ENCODE data around the gene GLI3.

GLI3 gene

GRCh38 chr7:42105554-42106358 lies 131.3 kb downstream of the GLI3 start:
- no peak for DNase-seq (ENCODE audit: low read depth)

- DNase-seq (ENCODE audit: low read depth) = no peak
Measured at GRCh38 chr7:42104694-42105093, 132.3 kb downstream of the GLI3 start.

- DNase-seq (ENCODE audit: low read depth) = no peak
Measured at GRCh38 chr7:42104231-42104630, 132.8 kb downstream of the GLI3 start.

- DNase-seq (ENCODE audit: low read depth) = no peak
Measured at GRCh38 chr7:42103456-42103855, 133.6 kb downstream of the GLI3 start.

GRCh38 chr7:42103020-42103419 lies 134.0 kb downstream of the GLI3 start:
- DNase-seq (ENCODE audit: low read depth) = no peak

- no peak for DNase-seq (ENCODE audit: low read depth)
Measured at GRCh38 chr7:42102301-42102700, 134.7 kb downstream of the GLI3 start.

- no peak for DNase-seq (ENCODE audit: low read depth)
Measured at GRCh38 chr7:42100156-42100508, 136.9 kb downstream of the GLI3 start.

GRCh38 chr7:42099470-42100155 lies 137.4 kb downstream of the GLI3 start:
- DNase-seq (ENCODE audit: low read depth) = no peak

GRCh38 chr7:42099066-42099465 lies 137.9 kb downstream of the GLI3 start:
- no peak for DNase-seq (ENCODE audit: low read depth)

- DNase-seq (ENCODE audit: low read depth) = no peak
Measured at GRCh38 chr7:42097752-42098151, 139.3 kb downstream of the GLI3 start.

GRCh38 chr7:42096681-42097561 lies 140.1 kb downstream of the GLI3 start:
- DNase-seq (ENCODE audit: low read depth) = no peak

GRCh38 chr7:42096268-42096667 lies 140.7 kb downstream of the GLI3 start:
- DNase-seq (ENCODE audit: low read depth) = no peak

- DNase-seq (ENCODE audit: low read depth) = no peak
Measured at GRCh38 chr7:42095791-42096190, 141.2 kb downstream of the GLI3 start.

- no peak for DNase-seq (ENCODE audit: low read depth)
Measured at GRCh38 chr7:42093349-42093905, 143.6 kb downstream of the GLI3 start.

- no peak for DNase-seq (ENCODE audit: low read depth)
Measured at GRCh38 chr7:42091461-42092291, 145.3 kb downstream of the GLI3 start.

GRCh38 chr7:42090806-42091205 lies 146.2 kb downstream of the GLI3 start:
- DNase-seq (ENCODE audit: low read depth) = no peak

- DNase-seq (ENCODE audit: low read depth) = no peak
Measured at GRCh38 chr7:42090056-42090455, 147.0 kb downstream of the GLI3 start.

GRCh38 chr7:42087616-42088015 lies 149.4 kb downstream of the GLI3 start:
- DNase-seq (ENCODE audit: low read depth) = no peak

- no peak for DNase-seq (ENCODE audit: low read depth)
Measured at GRCh38 chr7:42085531-42085930, 151.5 kb downstream of the GLI3 start.

GRCh38 chr7:42084263-42084662 lies 152.7 kb downstream of the GLI3 start:
- DNase-seq (ENCODE audit: low read depth) = no peak

- DNase-seq (ENCODE audit: low read depth) = no peak
Measured at GRCh38 chr7:42083284-42083683, 153.7 kb downstream of the GLI3 start.

All from stimulated activated CD8-positive, alpha-beta memory T cell treated with anti-CD3 and anti-CD28 coated beads, Interleukin-15, amount 100 ng/mL, for 24 hours (primary cell).